ENCODE results near the gene ATP8A2.

DNA sequence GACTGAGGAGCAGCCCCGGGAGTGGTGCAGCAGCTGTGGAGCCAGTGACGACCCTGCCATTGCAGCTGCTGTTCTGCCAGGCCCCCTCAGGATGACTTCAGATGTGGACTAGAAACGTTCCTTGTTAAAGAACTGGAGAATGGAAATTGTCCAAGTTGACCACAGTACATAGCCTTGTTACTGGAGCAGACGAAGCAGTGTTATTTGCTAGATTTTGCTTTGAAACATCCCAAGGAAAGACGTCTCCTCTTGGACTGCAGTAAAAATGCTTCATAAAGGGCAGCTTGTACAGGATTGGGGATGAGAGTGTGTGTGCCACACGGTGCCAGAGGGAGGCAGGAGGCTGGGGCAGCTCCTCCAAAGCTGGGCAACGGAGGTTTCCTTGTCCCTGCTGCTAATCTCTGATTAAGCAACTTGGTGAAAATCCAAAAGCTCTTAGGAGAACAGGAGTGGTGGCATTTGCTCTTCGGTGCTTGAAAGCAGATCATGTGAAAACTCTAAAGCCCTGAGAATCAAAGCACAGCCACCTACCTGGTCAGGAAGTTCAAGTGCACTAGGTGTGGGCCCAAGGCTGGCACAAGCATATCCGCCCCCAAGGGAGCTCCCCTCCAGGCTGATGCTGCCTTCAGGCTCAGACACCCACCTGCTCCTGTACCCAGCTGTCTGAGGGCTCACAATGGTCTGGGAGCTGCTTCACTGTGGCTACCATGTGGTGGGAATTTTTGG is 645.6 kb downstream of the ATP8A2 start:
- TF ChIP-seq, protein P1, sequence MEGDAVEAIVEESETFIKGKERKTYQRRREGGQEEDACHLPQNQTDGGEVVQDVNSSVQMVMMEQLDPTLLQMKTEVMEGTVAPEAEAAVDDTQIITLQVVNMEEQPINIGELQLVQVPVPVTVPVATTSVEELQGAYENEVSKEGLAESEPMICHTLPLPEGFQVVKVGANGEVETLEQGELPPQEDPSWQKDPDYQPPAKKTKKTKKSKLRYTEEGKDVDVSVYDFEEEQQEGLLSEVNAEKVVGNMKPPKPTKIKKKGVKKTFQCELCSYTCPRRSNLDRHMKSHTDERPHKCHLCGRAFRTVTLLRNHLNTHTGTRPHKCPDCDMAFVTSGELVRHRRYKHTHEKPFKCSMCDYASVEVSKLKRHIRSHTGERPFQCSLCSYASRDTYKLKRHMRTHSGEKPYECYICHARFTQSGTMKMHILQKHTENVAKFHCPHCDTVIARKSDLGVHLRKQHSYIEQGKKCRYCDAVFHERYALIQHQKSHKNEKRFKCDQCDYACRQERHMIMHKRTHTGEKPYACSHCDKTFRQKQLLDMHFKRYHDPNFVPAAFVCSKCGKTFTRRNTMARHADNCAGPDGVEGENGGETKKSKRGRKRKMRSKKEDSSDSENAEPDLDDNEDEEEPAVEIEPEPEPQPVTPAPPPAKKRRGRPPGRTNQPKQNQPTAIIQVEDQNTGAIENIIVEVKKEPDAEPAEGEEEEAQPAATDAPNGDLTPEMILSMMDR (IDR thresholded peaks at IDR 0.05), result no peak
- TF ChIP-seq EP300 (IDR thresholded peaks at IDR 0.05) (no peak), POLR2A (IDR thresholded peaks at IDR 0.05; ENCODE audit: low read depth) (no peak)
